Caco-2 (cell line): ENCODE results near the gene REX1BD. TPM values are rescaled to one million over a fixed set of nuclear protein-coding genes. Genes with fewer than 3 reads are reported as not detected.

Experiments
- BruUV-seq: library from RNA; stranded (reverse); fragments of 400-500 nt; replicated peaks from 2 replicates; lab custom pipeline; 2021; lab: Mats Ljungman, UMichigan
- CTCF ChIA-PET: fragments of 300-600 bp; sonication (Branson Sonifier 250); formaldehyde crosslinking; loops from one replicate; lab custom pipeline; 2022; ENCODE audit warnings: antibody characterized with exemption; lab: Charles Lee
- POLR2A ChIA-PET: fragments of 300-600 bp; sonication (Branson Sonifier 250); formaldehyde crosslinking; loops from one replicate; lab custom pipeline; 2022; ENCODE audit warnings: antibody characterized with exemption; lab: Charles Lee
- DNase-seq, 2 experiments: peaks; one replicate each; pipeline versions ENCODE4 v3.0.0 to v3.0.0-alpha.2; 2020 to 2022
- H3K27me3 ChIP-seq: replicated peaks from 2 replicates; pipeline ENCODE4 v1.6.0; 2011; ENCODE audit warnings: low read length; ENCODE audit not compliant: control insufficient read depth, insufficient read depth
- H3K36me3 ChIP-seq: 2 replicates; pipeline ENCODE4 v1.5.1; 2011; ENCODE audit warnings: low read length; ENCODE audit not compliant: control insufficient read depth, insufficient read depth
- H3K4me1 ChIP-seq: fragments of 250-450 bp; sonication (Bioruptor Pico); 2 replicates; pipeline ENCODE4 v1.5.1; 2020; ENCODE audit warnings: mild to moderate bottlenecking
- H3K4me3 ChIP-seq: 2 replicates; pipeline ENCODE4 v1.5.1; 2011; ENCODE audit warnings: low read depth, mild to moderate bottlenecking, control low read depth, low read length
- H3K9me3 ChIP-seq: fragments of 250-450 bp; sonication (Bioruptor Pico); 2 replicates; pipeline ENCODE4 v1.5.1; 2020; ENCODE audit warnings: mild to moderate bottlenecking, moderate library complexity
- H3K27ac Mint-ChIP-seq: one replicate; pipeline ENCODE4 v1.8.0; 2022; ENCODE audit warnings: mixed read lengths; ENCODE audit not compliant: unreplicated experiment
- H3K27me3 Mint-ChIP-seq: one replicate; pipeline ENCODE4 v1.8.0; 2022; ENCODE audit warnings: mixed read lengths; ENCODE audit not compliant: insufficient read depth, unreplicated experiment
- H3K36me3 Mint-ChIP-seq: one replicate; pipeline ENCODE4 v1.8.0; 2022; ENCODE audit warnings: mild to moderate bottlenecking, mixed read lengths; ENCODE audit not compliant: insufficient read depth, unreplicated experiment
- H3K4me1 Mint-ChIP-seq: one replicate; pipeline ENCODE4 v1.8.0; 2022; ENCODE audit warnings: low read depth, mixed read lengths; ENCODE audit not compliant: unreplicated experiment
- H3K4me3 Mint-ChIP-seq: one replicate; pipeline ENCODE4 v1.8.0; 2022; ENCODE audit warnings: mild to moderate bottlenecking, moderate library complexity, mixed read lengths; ENCODE audit not compliant: unreplicated experiment
- H3K9me3 Mint-ChIP-seq: one replicate; pipeline ENCODE4 v1.8.0; 2022; ENCODE audit warnings: mixed read lengths; ENCODE audit not compliant: unreplicated experiment
- intact Hi-C: fragments of 100-400 bp; cut with micrococcal nuclease; formaldehyde crosslinking; loops from one replicate; pipeline ENCODE4 v1.10.0; 2022; ENCODE audit not compliant: unreplicated experiment
- total RNA-seq: library from RNA; stranded (reverse); gene quantifications from 2 replicates; pipeline ENCODE4 v1.2.3, GENCODE V29; 2022
- TF ChIP-seq, protein P1 (sequence below), 2 experiments: fragments of 200-600 bp in 1 of 2; IDR thresholded peaks; 1 replicate in 1 of 2; 2 replicates in 1 of 2; pipeline versions ENCODE4 v1.5.1 to v1.8.0; 2011 to 2022; ENCODE audit warnings: antibody characterized with exemption in 1 of 2, control low read depth in 1 of 2, inconsistent platforms in 1 of 2, low read depth in 1 of 2, low read length in 1 of 2, mild to moderate bottlenecking in 1 of 2, moderate library complexity in 1 of 2; ENCODE audit not compliant: insufficient read depth in 1 of 2, severe bottlenecking in 1 of 2, unreplicated experiment in 1 of 2

The REX1BD gene
- total RNA-seq, 1 experiment from 2014 or later, result 48.3 TPM

DNA sequence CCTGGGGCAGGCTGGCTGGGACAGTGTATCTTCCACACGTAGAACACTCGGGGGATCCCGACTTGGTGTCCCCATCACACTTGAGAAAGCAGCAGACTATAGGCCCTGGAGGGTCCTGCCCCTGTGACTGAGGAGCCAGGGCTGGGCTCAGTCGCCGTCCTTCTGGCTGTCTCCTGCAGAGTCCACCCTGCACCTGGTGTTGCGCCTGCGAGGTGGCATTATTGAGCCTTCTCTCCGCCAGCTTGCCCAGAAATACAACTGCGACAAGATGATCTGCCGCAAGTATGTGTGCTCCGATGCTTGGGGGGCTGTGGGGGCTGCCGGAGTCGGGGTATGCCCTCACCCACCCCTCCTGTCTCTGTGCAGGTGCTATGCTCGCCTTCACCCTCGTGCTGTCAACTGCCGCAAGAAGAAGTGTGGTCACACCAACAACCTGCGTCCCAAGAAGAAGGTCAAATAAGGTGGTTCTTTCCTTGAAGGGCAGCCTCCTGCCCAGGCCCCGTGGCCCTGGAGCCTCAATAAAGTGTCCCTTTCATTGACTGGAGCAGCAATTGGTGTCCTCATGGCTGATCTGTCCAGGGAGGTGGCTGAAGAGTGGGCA lies 13.8 kb upstream of the REX1BD start:
- H3K36me3 ChIP-seq, result peaks cover 1% of the 10 kb centered on the region; the same call in 1 of the 2 replicates
- H3K27ac Mint-ChIP-seq, result no peak overlapping the region
- no peak overlapping the region for H3K4me3 Mint-ChIP-seq
- no peak for DNase-seq
- TF ChIP-seq, protein P1, sequence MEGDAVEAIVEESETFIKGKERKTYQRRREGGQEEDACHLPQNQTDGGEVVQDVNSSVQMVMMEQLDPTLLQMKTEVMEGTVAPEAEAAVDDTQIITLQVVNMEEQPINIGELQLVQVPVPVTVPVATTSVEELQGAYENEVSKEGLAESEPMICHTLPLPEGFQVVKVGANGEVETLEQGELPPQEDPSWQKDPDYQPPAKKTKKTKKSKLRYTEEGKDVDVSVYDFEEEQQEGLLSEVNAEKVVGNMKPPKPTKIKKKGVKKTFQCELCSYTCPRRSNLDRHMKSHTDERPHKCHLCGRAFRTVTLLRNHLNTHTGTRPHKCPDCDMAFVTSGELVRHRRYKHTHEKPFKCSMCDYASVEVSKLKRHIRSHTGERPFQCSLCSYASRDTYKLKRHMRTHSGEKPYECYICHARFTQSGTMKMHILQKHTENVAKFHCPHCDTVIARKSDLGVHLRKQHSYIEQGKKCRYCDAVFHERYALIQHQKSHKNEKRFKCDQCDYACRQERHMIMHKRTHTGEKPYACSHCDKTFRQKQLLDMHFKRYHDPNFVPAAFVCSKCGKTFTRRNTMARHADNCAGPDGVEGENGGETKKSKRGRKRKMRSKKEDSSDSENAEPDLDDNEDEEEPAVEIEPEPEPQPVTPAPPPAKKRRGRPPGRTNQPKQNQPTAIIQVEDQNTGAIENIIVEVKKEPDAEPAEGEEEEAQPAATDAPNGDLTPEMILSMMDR (IDR thresholded peaks at IDR 0.05; ENCODE audit: insufficient read depth in 1 of 2, low read depth in 1 of 2, low read length in 1 of 2, severe bottlenecking in 1 of 2, unreplicated experiment in 1 of 2), result no peak
- intact Hi-C loops, result loop anchor here (5.0 kb wide), 1 partner anchor 52 kb away; the partner anchor contains the start of gene ELL
- no peaks in the 10 kb centered on the region for H3K27me3 ChIP-seq
- CTCF ChIA-PET, result no interaction called here
- peaks cover 11% of the 10 kb centered on the region for H3K4me1 Mint-ChIP-seq
- peaks cover 9% of the 10 kb centered on the region; the same call in 1 of the 2 replicates for H3K4me1 ChIP-seq
- no TSS peak for BruUV-seq
- no peaks in the 10 kb centered on the region for H3K9me3 ChIP-seq
- H3K27me3 Mint-ChIP-seq, result no peaks in the 10 kb centered on the region
- H3K9me3 Mint-ChIP-seq, result no peaks in the 10 kb centered on the region
- no peak overlapping the region for H3K4me3 ChIP-seq
- H3K36me3 Mint-ChIP-seq, result peaks cover 79% of the 10 kb centered on the region
- POLR2A ChIA-PET, result no interaction called here

DNA sequence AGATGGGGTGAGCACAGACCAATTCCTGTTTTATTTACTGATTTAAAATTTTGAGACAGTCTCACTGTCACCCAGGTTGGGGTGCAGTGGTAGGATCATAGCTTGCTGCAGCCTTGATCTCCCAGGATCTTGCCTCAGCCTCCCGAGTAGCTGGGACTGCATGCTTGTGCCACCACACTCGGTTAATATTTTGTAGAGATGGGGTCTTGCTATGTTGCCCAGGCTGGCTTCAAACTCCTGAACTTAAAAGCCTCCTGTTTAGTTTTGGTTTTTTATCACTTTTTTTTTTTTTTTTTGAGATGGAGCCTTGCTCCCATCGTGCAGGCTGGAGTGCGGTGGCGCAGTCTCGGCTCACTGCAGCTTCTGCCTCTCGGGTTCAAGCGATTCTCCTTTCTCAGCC lies 12.2 kb upstream of the REX1BD start:
- no peak overlapping the region for H3K27ac Mint-ChIP-seq
- CTCF ChIA-PET, result interaction anchor here (0.7 kb wide), 1 partner anchor 13 kb away, joined by 3 read pairs; no protein-coding TSS in a partner anchor
- no peak overlapping the region for H3K4me3 Mint-ChIP-seq
- intact Hi-C loops, result no loop called here
- Histone ChIP-seq H3K36me3 (peaks cover 1% of the 10 kb centered on the region; the same call in 1 of the 2 replicates), H3K27me3 (no peaks in the 10 kb centered on the region), H3K9me3 (no peaks in the 10 kb centered on the region), H3K4me3 (no peak overlapping the region), H3K4me1 (peaks cover 9% of the 10 kb centered on the region; the same call in 1 of the 2 replicates)
- H3K9me3 Mint-ChIP-seq, result no peaks in the 10 kb centered on the region
- H3K36me3 Mint-ChIP-seq, result peaks cover 75% of the 10 kb centered on the region
- TF ChIP-seq, protein P1 (IDR thresholded peaks at IDR 0.05; ENCODE audit: insufficient read depth in 1 of 2, low read depth in 1 of 2, low read length in 1 of 2, severe bottlenecking in 1 of 2, unreplicated experiment in 1 of 2), result no peak
- peaks cover 11% of the 10 kb centered on the region for H3K4me1 Mint-ChIP-seq
- no TSS peak for BruUV-seq
- POLR2A ChIA-PET, result no interaction called here
- H3K27me3 Mint-ChIP-seq, result no peaks in the 10 kb centered on the region
- DNase-seq, result no peak

DNA sequence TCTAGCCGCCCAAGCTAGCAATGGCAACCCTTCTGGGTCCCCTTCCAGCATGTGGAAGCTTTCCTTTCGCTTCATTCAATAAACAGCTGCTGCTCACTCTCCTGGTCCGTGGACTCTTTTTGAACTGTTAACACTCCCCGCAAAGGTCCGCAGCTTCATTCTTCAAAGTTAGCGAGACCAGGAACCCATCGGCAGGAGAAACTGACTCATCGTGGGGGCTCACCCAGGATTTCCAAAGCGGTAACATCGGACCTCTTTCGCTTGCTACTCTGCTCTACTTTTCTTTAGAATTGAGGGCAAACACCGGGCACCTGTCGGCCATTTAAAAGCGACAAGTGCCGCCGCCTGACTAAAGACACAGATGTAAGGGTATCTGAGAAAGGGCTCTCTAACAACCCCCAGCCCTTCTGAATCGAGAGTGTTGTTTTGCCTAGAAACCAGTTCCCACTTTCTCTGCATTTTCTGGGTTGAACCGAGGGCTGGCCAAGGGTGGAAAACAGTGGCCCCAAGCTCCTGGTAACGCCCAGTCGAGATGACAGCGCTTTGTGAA lies 11.2 kb upstream of the REX1BD start:
- peaks cover 64% of the 10 kb centered on the region for H3K36me3 Mint-ChIP-seq

More for the DNA sequence above, 11.2 kb upstream of the REX1BD start:
- no peak for DNase-seq
- H3K9me3 Mint-ChIP-seq, result no peaks in the 10 kb centered on the region
- no TSS peak for BruUV-seq
- no peaks in the 10 kb centered on the region for H3K27me3 Mint-ChIP-seq
- TF ChIP-seq, protein P1 (IDR thresholded peaks at IDR 0.05; ENCODE audit: insufficient read depth in 1 of 2, low read depth in 1 of 2, low read length in 1 of 2, severe bottlenecking in 1 of 2, unreplicated experiment in 1 of 2), result no peak
- H3K27me3 ChIP-seq, result no peaks in the 10 kb centered on the region
- H3K4me3 ChIP-seq, result no peak overlapping the region
- H3K27ac Mint-ChIP-seq, result no peak overlapping the region
- intact Hi-C loops, result no loop called here
- ChIA-PET CTCF (interaction anchor here (0.6 kb wide), 1 partner anchor 314 kb away, joined by 3 read pairs; no protein-coding TSS in a partner anchor), POLR2A (interaction anchor here (1.5 kb wide), 1 partner anchor 12 kb away, joined by 4 read pairs; no protein-coding TSS in a partner anchor)
- peaks cover 9% of the 10 kb centered on the region; the same call in 1 of the 2 replicates for H3K4me1 ChIP-seq
- no peak overlapping the region for H3K4me3 Mint-ChIP-seq
- peaks cover 1% of the 10 kb centered on the region; the same call in 1 of the 2 replicates for H3K36me3 ChIP-seq
- H3K9me3 ChIP-seq, result no peaks in the 10 kb centered on the region
- peaks cover 8% of the 10 kb centered on the region for H3K4me1 Mint-ChIP-seq
